Measurements from ENCODE around the gene HOXB2. TPM values are rescaled to one million over a fixed set of nuclear protein-coding genes. Genes with fewer than 3 reads are reported as not detected.

Gene HOXB2
- total RNA-seq, 2 experiments from 2014 or later: not detected

- Histone ChIP-seq H3K36me3 (ENCODE audit: insufficient read depth, low read length) (no peaks in the 10 kb centered on the region), H3K4me2 (ENCODE audit: low read length) (no peak overlapping the region), H3K9me2 (ENCODE audit: insufficient read depth, low read length) (no peaks in the 10 kb centered on the region), H3K9me3 (ENCODE audit: low read length) (no peaks in the 10 kb centered on the region), H3K4me1 (ENCODE audit: insufficient read depth, low read length, poor library complexity, severe bottlenecking) (no peaks in the 10 kb centered on the region), H3K4me3 (ENCODE audit: low read depth, low read length, poor library complexity, severe bottlenecking) (no peak overlapping the region), H3K79me2 (ENCODE audit: insufficient read depth, low read depth, low read length) (no peaks in the 10 kb centered on the region), H4K20me1 (ENCODE audit: insufficient read depth, low read length) (no peaks in the 10 kb centered on the region), H2AFZ (ENCODE audit: low read length) (no peak overlapping the region), H3K27ac (ENCODE audit: low read depth, low read length, poor library complexity, severe bottlenecking) (no peak overlapping the region)
- TF ChIP-seq EZH2phosphoT487 (IDR thresholded peaks at IDR 0.05; ENCODE audit: borderline replicate concordance, low read depth, low read length) (no peak), CTCF (conservative IDR thresholded peaks at IDR 0.05; ENCODE audit: low read length) (no peak)
- BruUV-seq (replicated peaks): no TSS peak
- intact Hi-C loops (cut with micrococcal nuclease; ENCODE audit: unreplicated experiment): no loop called here
- POLR2A ChIA-PET: no interaction called here
- CTCF ChIA-PET (ENCODE audit: unreplicated experiment): no interaction called here
- DNase-seq (ENCODE audit: low spot score): no peak
These were observed 13.3 kb upstream of the HOXB2 start for GRCh38 chr17:48558057-48558830.

- no TSS peak for BruUV-seq (replicated peaks)
- DNase-seq (ENCODE audit: low spot score): no peak
- no peak overlapping the region for H3K4me2 ChIP-seq (ENCODE audit: low read length)
- no peak for TF ChIP-seq EZH2phosphoT487 (IDR thresholded peaks at IDR 0.05; ENCODE audit: borderline replicate concordance, low read depth, low read length)
- no peak for TF ChIP-seq CTCF (conservative IDR thresholded peaks at IDR 0.05; ENCODE audit: low read length)
- no peaks in the 10 kb centered on the region for H3K36me3 ChIP-seq (ENCODE audit: insufficient read depth, low read length)
- no peak overlapping the region for H2AFZ ChIP-seq (ENCODE audit: low read length)
- no peaks in the 10 kb centered on the region for H3K79me2 ChIP-seq (ENCODE audit: insufficient read depth, low read depth, low read length)
- CTCF ChIA-PET (ENCODE audit: unreplicated experiment): no interaction called here
- intact Hi-C loops (cut with micrococcal nuclease; ENCODE audit: unreplicated experiment): no loop called here
- H3K9me3 ChIP-seq (ENCODE audit: low read length): no peaks in the 10 kb centered on the region
- POLR2A ChIA-PET: no interaction called here
- no peak overlapping the region for H3K4me3 ChIP-seq (ENCODE audit: low read depth, low read length, poor library complexity, severe bottlenecking)
- H4K20me1 ChIP-seq (ENCODE audit: insufficient read depth, low read length): no peaks in the 10 kb centered on the region
- H3K4me1 ChIP-seq (ENCODE audit: insufficient read depth, low read length, poor library complexity, severe bottlenecking): no peaks in the 10 kb centered on the region
- no peaks in the 10 kb centered on the region for H3K9me2 ChIP-seq (ENCODE audit: insufficient read depth, low read length)
- no peak overlapping the region for H3K27ac ChIP-seq (ENCODE audit: low read depth, low read length, poor library complexity, severe bottlenecking)
These were observed 11.9 kb upstream of the HOXB2 start for GRCh38 chr17:48556576-48557401.

- H3K9me2 ChIP-seq (ENCODE audit: insufficient read depth, low read length): no peaks in the 10 kb centered on the region
- DNase-seq (ENCODE audit: low spot score): no peak
- POLR2A ChIA-PET: no interaction called here
- H3K4me2 ChIP-seq (ENCODE audit: low read length): no peak overlapping the region
- no peak overlapping the region for H2AFZ ChIP-seq (ENCODE audit: low read length)
- CTCF ChIA-PET (ENCODE audit: unreplicated experiment): no interaction called here
- H4K20me1 ChIP-seq (ENCODE audit: insufficient read depth, low read length): no peaks in the 10 kb centered on the region
- no peak overlapping the region for H3K27ac ChIP-seq (ENCODE audit: low read depth, low read length, poor library complexity, severe bottlenecking)
- no peaks in the 10 kb centered on the region for H3K79me2 ChIP-seq (ENCODE audit: insufficient read depth, low read depth, low read length)
- no TSS peak for BruUV-seq (replicated peaks)
- H3K9me3 ChIP-seq (ENCODE audit: low read length): no peaks in the 10 kb centered on the region
- no peak for TF ChIP-seq EZH2phosphoT487 (IDR thresholded peaks at IDR 0.05; ENCODE audit: borderline replicate concordance, low read depth, low read length)
- TF ChIP-seq CTCF (conservative IDR thresholded peaks at IDR 0.05; ENCODE audit: low read length): no peak
- intact Hi-C loops (cut with micrococcal nuclease; ENCODE audit: unreplicated experiment): no loop called here
- H3K36me3 ChIP-seq (ENCODE audit: insufficient read depth, low read length): no peaks in the 10 kb centered on the region
- no peaks in the 10 kb centered on the region for H3K4me1 ChIP-seq (ENCODE audit: insufficient read depth, low read length, poor library complexity, severe bottlenecking)
- H3K4me3 ChIP-seq (ENCODE audit: low read depth, low read length, poor library complexity, severe bottlenecking): no peak overlapping the region
These were observed 11.3 kb upstream of the HOXB2 start for GRCh38 chr17:48556229-48556575.
